ENCODE measurements around the gene CYP2E1.

DNA sequence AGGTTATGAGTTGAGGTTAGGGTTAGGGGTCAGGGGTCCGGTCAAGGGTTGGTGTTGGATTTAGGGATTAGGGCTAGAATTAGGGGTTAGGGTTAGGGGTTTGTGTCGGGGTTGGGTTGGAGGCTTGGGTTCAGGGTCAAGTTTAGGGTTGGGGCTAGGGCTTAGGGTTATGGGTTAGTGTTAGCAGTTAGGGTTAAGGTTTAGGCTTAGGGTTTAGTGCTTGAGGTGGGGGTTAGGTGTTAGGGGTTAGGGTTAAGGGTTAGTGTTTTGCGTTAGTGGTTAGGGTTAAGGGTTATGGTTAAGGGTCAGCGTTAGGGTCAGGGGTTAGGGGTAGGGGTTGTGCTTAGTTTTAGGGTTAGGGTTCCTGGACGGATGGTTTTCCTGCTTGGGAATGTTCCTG lies 40.0 kb downstream of the CYP2E1 start:
- TF ChIP-seq EZH2 (IDR thresholded peaks at IDR 0.05; ENCODE audit: insufficient read depth, poor library complexity, severe bottlenecking) (no peak), EZH2phosphoT487 (IDR thresholded peaks at IDR 0.05; ENCODE audit: insufficient read depth, low read depth) (no peak)

Data from GM23248 (cell line).